GM19025 (cell line): ENCODE measurements around the gene TMPRSS4.

Experiments used
- ATAC-seq: cut with Tn5 transposase; IDR thresholded peaks from one replicate; pipeline ENCODE4 v1.9.1; 2021; ENCODE audit warnings: mild to moderate bottlenecking, low read depth, moderate library complexity; ENCODE audit not compliant: unreplicated experiment

TMPRSS4 gene

DNA sequence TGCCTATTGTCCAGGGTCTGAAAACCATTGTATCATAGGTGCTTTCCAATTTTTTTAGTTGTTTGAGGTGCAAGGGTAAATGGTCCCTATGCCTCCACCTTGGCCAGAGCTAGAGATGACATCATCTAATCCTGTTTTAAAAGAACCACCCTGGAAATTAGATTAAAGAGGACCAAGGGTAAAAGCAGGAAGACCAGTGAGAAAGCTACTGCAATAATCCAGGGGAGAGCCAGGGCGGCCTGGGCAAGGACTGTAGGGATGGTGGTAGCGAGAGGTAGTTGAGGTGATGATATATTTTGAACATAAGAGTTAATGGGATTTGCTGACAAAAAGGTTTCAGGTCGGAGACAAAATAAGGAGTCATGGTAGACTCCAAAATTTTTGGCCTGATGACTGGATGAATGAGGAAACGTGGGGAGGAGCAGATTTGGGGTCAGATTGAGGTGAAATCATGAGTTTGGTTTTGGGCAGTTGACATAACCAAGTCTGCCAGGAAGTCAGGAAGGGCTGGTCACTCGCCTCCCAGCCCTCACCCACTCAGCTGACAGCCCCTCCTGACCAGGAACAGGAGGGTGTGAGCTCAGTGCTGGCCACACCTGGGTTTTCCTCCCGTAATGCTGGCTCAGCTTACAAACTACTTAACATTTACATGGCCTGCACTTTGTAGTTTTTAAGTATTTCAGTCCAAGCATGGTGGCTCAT is 52.7 kb downstream of the TMPRSS4 start:
- no peak for ATAC-seq

DNA sequence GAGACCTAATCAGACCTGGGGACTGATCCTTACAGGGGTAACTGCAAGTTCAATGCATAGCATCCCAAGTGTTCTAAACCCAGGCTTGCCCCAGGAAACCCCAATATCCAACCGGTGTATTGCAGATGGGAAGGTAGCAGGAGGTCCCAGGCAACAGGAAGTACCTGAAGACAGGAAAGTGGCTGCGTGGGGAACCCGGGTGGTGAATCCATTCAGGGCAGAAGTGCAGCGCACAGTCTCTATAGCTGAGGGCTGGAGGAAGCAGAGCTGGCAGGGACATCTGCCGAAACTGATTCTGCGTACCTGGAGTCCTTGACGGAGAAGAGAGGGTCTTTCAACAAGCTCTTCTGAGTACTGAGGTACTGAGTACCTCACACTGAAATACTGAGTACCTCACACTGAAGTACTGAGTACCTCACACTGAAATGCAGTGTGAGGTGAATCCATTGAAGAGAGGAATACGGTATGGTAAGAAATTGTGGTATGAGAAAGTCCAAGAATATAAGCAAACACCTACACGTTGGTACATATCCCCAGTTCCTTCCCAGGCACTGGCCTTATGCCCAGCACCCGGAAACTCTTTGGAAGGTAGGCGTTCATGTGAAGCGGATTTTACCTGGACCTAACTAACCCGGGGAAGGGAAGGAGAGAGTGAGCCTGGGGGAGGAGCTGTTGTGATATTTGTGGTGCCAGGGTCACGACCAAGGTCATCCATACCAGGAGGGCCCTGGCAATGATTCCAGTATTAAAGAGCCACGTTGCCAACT is 55.7 kb downstream of the TMPRSS4 start:
- no peak for ATAC-seq

DNA sequence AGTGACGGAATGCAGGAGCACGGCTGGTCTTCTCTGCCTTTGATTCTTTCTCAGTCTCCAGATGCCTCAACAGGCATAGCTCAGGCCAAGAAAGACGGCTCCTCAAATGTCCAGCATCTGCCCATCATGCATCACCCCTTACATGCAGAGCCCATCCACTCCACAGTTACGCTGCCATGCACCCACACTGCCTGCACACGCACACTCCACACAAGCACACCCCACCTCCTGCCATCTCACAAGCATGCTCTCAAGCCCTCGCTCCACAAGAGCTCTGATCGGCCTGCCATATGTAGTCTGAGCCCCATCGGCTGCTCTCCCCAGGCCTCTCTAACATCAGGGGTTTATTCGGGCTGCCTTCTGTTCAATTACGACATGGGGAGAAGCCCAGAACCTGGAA is 56.9 kb downstream of the TMPRSS4 start:
- ATAC-seq, result no peak

DNA sequence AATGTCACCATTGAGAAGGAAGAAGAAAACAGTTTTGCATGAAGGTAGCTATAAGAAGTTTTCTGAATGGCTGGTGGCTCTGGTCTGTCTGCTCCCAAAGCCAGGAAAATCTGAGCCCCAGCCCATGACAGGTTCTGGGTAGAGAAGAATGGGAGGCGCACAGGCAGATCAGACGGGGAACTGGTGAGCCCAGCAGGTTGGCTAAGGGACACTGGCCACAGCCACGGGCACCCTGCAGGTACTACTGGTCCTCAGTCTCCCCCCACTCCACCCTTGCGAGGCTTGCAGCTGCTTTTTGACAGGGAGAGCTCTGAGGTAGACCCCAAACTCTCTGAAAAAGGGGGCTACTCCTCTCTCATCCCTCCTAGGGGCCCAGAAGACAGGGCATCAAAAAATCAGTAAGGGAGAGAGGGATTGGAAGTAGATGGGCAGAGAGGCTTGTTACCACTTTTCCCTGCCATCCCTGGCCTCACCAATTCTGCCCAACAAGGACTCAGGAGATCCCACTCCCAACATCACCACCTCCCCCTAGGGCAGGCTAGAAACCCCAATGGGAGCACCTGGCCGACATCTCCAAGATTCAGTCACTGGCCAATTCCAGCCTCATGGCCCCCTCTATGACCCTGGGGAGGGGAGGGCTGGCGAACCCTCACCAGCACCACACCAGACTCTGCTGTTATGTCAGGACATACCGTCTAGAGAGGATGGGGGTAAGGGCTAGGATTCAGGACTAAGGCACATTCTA is 58.3 kb downstream of the TMPRSS4 start:
- no peak for ATAC-seq

DNA sequence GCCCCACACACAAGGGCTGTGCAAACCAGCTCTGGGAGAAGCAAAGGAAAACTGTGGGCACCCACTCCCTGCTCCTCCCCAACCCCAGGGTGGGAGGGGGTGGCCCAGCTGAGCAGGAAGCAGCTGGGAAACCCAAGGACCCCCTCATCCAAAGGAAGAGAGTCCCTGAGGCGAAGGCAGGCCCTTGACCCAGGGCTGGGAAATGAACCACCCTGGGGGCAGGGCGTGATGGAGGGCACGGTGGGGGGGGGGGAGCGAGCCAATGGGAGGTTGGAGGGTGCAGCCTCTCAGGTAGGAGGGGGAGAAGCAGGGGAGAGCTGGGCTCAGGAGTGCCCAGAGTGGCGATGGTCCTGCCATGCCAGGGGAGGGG is 58.9 kb downstream of the TMPRSS4 start:
- no peak for ATAC-seq

DNA sequence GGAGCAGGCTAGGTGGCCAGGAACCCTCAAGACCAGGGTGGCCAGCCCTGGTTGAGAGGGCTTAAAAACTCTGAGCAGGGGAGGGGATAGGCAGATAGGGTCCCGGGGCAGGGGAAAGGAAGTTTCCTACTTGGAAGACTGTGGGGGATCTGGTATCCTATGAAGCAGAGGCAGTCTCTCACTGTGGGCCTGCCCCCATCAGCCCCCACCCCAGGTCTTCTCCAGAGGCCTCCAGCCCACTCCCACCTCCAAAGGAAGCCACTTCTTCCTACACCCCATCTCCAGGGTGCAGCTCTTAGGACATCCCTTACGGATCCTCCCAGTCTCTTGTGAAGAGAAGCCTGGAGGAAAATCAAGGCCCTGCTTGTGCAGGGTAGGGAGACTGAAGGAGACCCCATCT is 59.5 kb downstream of the TMPRSS4 start:
- ATAC-seq, result no peak

DNA sequence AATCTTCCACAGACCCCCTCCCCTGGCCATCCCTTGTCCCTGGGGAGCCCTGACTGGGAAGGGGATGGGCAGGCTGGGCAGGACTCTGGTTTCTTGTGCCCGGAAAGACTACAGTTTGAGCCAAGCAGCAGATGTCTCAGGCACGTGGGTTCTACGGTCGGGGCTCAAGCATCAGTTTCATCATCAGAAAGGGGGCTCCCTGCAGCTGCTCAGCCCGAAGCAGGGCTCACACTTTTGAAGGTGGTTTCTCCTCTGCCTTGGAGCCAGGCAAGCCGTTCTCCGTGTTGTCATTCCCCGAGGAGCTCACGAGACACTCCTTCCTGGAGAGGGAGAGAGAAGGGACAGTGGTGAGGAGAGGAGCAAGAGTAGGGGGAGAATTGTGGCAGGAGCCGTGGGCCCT is 59.9 kb downstream of the TMPRSS4 start:
- no peak for ATAC-seq

DNA sequence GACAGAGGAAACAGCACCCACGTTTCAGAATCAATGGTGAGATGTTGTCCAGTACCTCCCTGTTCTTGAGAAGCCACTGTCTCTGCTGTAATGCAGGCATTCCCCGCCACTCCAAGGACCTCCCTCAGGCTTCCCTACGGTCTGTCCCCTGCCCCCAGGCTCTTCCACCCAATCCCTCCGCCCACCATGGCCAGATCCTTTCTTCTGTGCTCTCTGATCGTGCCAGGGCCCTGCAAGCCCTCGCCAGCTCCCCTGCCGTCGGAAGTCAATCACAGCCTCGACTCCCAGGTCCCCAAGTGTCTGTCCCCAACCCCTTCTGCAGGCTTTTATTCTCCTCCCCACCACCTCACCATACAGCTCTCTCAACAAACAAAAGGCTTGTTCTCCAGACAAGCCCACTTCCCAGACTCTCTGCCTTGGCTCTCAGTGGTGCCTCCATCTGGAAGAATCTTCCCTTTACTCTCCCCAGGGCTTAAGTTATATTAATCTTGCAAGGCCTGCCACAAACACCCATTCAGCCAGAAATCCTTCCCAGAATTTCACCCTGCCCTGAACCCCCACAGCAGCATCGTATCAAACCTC is 62.1 kb downstream of the TMPRSS4 start:
- no peak for ATAC-seq

DNA sequence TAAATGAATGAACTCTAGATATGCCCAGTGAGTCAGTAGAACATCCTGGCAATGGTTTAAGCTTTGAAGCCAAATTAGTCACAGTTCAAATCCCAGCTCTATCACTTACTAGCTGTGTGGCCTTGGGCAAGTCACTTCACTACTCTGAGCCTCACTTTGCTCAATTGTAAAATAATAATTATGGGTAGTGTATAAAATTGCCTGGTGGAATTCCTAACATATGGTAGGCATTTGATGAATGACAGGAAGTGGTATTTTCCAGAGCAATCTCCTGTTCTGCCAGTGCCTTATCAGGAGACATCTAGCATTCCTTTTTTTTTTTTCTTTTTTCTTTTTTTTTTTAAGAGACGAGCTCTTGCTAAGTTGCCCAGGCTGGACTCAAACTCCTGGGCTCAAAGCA is 62.7 kb downstream of the TMPRSS4 start:
- ATAC-seq, result no peak

DNA sequence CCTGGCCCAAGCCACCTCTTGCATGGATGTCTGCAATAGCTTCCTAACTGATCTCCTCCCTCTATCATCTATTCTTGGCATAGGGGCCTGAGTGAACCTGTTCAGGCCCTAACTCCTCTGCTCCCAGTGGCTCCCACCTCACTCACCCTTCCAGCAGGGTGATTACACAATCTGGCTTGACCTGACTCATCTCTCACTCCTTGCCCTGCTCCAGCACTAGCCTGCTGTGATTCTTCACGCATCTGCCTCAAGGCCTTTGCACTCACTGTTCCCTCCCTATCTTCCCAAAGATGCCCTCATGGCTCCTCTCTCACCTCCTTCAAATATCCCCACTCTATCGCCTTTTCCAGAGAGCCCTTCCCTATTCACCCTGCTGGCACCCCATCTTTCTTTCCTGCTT is 65.2 kb downstream of the TMPRSS4 start:
- no peak for ATAC-seq

DNA sequence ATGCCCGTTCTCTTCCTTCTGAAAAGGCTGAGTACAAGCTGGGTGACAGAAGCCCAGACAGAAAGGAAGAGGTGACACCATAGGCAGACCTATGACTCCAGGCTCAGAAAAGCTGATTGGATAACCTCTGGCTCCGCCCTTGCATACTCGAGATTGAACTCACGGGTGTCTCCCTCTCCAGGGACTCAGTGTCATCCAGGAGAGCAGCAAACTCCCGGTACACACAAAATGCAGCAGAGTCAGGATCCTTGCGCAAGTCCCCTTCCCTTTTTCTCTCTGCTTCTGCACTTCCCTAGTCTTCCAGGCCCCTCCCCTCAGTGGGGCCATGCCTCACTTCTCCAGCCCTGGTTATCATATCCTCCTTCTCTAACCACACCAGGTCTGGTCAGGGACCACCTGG is 65.9 kb downstream of the TMPRSS4 start:
- no peak for ATAC-seq

DNA sequence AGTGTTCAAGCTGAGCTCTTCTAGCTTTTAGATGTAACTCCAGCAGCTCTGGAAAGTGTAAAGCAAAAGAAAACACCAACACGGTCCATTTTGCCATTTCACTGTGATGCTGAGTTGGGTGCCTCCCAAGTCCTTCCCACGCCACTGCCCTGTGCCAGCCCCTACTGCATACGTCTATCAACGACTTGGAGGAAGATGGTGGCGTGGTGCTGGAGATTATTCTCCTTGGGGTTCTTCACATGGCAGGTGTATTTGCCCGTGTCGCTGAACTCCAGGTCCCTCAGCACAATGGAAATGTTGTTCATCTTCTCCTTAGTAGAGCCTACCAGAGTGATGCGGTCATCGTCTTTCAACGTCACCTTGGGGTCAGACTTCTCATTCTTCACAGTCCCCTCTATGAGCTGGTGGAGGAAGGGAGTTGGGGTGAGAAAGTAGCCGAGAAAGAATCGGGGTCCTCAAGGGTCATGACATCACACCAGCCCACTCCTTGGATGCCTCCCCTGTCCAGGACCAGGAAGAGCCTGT is 66.8 kb downstream of the TMPRSS4 start:
- ATAC-seq, result no peak

DNA sequence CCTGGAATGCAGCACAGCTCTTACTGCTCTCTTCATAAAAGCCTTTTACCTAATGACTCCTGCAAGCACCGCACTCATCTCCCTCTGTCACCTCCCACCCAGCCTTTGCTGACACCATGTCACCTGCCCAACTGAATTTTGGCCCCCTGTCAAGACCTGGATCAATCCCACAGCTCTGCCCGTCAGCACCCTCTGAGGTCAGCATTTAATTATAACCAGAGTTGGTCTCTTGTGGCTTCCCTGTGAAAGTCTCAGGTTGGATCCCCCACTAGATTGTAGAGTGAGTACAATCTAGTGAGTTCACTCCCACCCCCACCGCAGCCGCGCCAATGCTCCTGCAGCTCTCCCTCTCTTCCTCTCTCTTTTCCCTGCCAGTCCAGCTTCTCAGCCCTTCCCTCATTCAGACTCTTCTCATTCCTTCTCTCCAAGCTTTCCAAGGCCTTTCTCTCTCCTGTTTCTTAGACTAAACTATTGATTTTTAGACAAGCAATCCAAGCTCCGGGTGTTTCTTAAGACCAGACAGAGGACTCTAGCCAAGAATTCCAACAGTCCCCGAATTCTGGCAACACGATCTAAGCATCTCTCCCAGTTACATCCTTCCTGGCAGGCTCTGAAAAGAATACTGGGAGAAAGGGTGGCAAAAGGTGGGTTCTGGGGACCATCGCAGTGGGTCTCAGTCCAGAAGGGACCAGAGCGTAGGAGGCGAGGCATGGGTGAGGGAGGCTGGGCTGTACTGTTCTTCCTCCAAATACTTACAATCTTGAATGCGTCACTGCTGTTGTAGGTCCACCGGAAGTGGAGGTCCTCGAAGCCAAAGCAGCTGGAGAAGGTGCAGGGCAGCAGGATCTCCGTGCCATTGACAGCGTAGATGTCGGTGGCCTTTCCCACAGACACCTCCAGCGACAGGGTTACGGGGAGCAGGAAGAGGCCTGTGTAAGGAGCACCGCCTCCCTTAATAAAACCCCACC is 67.7 kb downstream of the TMPRSS4 start:
- no peak for ATAC-seq

DNA sequence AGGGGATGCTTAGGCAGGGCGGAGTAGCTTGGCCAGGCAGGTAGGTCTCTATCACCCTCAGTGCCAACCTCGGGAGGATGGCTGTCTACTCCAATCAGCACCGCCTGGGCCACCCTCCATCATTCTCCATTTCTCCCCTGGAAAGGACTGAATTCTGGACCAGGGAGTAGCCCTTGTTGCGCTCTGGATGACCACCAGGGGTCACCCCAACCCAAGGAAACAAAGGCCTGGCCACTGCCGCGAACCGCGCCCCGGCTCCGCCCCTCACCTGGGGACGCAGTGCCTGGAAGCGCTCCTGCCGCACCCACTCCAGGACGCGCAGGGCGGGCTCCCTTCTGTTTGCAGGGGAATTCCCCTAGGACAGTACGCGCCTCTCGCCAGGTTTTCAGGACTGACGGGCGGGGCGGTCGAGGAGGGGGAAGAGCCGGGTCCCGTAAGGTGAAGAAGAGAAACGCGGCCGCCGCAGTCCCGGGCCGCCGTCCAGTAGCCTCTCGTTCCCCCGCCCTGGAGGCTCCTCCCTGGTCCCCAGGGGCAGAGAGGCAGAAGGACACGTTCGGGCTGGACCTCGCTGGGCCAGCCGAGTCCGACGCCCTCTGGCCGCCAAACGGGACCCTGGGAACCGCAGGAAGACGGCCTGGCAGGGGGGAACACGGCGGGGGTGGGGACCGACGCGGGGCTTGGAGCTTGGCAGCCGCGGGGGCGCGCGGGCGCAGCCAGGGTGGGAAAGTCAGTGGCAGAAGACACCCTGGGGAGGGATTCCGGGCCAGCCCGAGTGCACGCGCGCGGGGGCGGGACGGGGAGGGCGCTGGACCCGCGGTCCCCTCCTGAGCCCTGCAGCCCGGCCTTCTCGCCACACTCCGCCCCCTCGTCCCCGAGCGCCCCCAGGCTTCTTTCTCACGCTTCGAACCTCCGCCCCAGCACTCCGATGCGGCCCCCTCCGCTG is 68.7 kb downstream of the TMPRSS4 start:
- ATAC-seq, result peak; percentile 76

DNA sequence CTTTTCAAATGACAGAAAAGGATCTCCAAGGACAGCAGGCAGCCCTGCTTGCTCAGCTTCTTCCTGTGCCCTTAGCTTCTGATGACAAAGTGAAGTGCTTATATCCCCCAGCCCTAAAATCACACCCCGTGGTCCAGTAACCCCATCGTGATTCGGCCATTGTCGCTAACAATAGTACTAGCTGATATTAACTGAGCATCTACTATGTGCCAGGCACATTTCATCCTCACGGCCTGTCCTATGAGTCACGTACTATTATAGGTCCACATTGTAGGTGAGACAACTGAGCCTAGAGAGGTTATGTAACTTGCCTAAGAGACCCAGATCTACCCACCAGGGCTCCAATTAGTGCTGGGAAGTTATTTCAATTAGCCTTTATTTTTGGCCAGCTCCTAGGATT is 69.7 kb downstream of the TMPRSS4 start:
- no peak for ATAC-seq

DNA sequence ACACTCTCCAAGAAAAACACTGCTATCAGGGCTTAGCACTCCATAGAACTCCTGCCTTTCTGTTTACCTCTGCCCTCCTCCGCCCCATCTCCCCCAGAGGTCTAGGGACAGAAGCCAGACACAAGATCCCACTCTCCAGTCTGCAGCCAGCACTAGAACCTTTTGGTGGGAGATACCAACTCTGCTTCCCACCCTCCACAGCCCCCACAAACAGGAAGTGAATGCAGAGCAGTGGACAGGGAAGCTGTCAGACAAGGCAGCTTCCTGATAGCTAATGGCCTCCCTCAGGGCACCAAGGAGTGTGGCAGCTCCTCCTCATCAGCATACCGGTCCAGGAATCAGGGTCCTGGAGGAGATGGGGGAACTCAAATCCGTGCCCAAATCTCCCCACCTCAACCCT is 70.6 kb downstream of the TMPRSS4 start:
- ATAC-seq, result no peak

DNA sequence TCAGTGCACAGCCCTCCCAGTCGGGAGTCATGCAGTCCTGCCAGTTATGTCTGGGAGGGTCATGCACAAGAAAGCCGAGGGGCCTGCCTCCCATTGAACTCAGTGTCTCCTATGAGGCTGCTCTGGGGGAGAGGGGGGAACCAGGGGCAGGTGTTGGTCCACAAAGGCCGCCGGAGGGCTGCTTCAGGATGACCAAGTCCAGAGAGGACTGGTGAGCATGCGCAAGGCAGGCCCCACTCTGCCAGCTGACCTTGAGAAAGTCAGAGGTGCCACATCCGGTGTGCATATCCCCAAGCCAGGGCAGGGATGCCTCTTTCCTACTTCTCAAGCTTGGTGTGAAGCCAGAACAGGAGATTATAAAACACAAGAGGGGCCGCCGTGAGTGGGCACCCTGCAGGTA is 71.4 kb downstream of the TMPRSS4 start:
- ATAC-seq, result no peak

DNA sequence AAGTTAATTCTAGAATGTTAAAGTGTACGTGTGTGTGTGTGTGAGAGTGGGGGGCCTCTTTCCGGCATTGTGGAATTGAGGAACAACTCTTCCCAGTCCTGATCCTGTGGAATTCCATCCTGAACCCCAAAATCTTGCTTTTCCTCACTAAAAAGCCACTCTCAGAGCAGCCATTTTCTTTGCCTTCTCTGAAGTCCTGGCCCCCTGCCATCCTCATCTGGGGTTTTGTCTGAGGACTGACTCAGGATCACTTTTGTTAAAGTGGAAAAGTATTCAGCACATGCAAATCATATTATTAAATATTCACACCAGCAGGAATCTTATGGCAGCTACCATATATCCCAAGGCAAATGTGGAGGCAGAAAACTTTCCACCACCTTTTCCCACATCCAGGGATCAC is 72.0 kb downstream of the TMPRSS4 start:
- no peak for ATAC-seq

DNA sequence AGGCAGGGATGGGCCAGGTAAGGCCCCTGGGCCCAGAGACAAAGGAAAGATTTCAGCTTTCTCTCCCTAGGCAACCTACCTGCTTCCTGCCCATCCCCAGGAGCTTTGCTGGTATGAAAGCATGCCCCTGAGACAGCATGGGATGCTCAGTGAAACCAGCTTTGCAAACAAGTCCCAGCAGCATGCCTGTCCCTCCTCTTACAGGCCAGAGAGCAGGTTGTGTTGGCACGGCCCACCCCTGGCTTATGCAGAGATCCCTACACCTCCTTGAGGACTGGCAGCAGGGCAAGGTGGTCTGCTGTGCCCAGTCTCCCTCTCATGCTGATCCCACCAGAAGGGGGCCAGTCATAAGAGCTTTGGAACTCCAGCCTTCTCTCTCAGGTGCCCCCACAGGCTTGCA is 72.6 kb downstream of the TMPRSS4 start:
- ATAC-seq, result no peak
